Stimulated activated CD4-positive, alpha-beta T cell treated with anti-CD3 and anti-CD28 coated beads, Interleukin-12 subunit alpha, Interleukin-12 subunit beta, amount 100 ng/mL, for 48 hours (primary cell): ENCODE results near the gene KCNK1.

Source experiments
- DNase-seq, 3 donors: peaks; one replicate each; pipeline ENCODE4 v3.0.0-alpha.2; 2020; ENCODE audit warnings: low read depth in 2 of 3, low spot score in 1 of 3

Gene KCNK1

DNA sequence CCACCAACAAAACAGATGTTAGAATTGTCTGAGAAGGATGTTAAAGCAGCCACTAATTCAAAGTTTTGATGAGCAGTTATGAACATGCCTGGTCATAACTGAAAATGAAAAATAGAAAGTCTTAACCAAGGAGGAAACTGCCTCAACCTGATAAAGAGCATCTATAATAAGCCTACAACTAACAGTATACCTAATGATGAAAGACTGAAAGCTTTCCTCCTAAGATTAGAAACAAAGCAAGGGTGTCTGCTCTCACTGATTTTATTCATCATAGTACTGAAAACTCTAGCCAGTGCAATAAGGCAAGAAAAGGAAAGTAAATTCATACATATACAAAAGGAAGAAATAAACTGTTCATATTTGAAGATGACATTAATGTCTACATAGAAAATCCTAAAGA is 82.0 kb downstream of the KCNK1 start:
- DNase-seq, result no peak

DNA sequence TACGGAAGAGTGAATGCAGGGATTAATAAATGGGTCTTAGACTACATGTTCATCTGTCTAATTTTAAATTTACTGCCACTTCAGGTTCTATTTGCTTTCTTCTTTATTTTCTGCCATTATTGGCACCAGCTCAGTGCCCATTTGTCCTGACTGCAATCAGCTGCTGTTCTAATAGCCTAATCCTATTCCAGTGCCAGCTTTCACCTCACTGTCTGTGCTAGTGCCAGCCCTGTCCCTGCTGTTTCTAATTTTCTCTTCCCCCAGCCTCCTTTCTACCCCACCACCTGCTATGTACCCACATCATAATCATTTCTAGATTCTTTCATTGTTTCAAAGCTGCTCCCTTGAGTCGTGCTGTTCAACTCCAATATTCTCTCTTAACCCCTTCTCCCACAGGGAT is 86.4 kb downstream of the KCNK1 start:
- DNase-seq, result no peak

DNA sequence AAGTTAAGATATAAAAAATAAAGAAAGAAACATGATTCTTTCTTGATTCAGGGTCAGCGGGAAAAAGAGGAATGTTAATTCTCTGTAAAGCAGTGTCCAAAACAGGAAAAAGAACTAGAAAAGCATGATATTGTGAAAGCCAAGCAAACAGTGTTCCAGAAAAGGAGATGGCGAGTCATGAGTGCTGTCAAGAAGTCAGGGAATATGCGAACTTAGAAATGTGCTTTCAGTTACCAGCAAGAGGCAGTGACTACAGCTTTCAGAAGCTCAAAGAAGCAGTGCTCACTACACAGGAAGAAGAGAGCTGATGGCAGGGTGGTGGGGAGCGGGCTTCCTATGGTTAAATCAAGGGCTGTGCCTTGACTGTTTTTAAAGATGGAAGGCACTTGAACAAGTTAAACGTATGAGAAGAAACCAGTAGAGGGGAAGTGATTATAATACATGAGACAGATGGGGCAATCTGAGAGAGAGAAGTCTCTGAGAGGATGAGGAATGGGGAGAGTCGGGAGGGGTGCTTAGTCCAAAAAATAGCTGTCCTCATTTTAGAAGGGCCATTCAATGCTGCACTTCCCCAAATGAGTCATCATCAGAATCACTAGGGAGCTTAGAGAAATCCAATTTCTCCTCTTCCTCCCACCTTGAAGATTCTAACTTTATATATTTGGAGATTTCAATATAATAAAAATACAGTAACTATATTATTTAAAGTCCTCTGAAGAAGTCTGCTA is 90.4 kb downstream of the KCNK1 start:
- no peak for DNase-seq

DNA sequence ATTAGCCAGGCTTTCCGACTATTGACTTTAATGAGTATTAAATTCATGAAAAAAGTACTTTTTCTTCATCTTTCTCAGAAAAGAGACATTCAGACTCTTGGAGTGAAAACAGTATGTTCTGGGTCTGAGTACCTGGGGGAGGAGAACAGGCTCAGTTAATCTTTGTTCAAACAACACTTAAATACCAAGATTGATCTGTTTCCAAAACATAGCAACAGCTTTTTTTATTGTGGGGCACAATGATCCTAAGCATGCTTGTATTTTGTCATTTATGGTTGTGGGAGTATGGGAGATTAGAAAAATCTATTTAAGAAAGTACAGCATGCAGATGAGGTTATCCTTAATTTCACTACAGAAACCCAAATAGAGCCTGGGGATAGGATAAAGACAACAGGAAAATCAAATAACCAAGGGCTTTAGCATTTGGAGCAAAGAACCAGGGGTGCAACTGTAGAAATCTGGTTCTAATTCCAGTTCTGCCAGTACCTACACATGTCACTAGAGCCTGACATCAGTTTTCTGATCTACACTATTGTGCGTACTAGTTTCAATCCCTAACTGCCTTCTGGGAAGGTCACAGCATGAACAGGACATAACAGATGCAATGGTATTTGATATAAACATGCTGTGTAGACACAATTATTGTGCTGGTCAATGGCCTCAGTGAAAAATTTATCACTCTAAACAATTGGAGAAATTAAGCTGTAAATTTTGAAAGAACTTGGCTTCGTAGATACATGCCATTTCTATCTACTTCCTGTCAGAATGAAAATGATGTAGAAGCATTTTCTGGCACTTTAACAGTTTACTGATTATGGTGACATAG is 91.2 kb downstream of the KCNK1 start:
- no peak for DNase-seq

DNA sequence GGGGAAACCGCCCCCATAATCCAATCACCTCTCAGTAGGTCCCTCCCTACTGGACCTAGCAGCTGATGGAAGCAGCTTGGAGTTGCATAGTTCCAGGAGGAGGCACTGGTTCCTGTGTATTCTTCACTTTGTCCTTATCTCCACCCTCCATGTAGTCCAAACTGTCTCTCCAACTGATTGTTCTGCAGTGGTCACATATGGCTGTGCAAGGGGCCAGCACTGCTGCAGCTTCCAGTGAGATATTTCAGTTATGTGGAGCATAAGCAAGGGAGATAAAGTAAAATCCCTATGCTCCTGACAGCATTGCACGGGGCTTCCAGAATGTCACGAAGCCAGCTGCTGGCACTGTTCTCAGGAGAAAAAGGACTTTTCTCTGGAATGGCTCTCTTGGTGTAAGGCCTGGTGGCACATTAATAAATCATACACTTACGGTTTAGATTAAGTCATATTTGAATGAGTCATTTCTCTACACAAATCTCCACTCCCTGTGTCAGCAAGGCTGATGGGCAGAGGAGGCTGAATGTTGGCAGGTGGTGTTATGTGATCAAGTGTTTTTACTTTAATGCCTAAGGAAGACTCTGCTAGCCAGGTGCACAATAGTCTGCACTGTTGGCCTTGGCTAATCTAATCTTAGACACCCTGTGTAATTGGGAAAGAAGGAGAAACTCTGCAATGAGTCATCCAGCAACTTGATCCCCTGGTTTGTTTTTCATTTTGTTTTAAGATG is 93.4 kb downstream of the KCNK1 start:
- no peak for DNase-seq

DNA sequence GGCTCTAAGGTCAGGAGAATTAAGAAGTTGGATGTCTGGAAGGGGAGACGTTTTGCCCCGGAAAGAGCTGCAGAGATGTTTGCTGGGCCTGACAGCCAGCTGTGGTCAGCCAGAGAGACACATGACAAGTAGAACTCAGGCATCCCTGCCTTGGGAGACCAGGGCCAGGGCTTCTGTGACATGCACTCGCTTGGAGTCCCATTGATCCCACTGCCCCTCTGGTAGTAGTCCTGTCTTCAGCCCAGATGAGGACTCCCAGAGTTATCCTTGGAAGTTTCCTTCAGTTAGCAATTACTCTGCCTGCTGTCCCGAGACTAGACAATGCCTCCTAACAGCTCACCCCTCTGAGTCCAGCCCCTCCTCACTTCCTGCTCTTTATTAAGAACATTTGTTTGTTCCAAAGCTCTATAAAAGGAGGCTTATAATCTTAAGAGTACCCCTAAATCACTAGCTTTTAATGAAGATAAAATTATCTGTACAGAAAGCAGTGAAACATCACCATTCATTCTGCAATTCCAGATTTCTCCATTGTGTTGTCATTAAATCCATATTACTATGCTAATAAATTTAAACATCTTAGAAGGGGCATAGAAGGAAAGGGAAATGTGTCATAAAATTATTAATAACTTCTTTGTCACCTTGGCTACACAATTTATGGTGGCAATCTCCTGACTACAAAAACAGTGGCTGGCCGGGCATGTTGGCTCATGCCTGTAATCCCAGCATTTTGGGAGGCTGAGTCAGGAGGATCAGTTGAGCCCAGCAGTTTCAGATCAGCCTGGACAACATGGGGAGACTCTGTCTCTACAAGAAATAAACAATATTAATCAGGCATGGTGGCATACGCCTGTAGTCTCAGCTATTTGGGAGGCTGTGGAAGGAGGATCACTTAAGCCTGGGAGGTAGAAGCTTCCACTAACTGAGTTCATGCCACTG is 94.2 kb downstream of the KCNK1 start:
- no peak for DNase-seq

DNA sequence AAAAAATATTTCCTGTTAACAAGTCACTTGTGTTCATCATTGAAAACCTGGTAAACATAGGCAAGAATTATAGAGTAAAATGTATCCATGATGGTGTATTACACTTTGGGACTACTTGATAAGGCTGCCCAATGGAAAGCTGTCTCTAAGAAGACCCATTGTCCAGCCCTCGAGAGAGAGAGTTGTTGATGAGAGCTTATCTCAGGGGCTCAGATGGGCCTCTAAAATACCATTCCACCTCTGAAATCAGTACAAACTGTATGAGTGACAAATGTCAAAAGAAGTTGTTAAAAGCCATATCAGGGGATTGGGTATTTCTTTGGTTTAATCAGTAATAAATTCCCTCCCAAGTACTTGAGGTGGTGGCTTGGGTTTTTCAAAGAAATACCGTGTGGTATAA is 96.1 kb downstream of the KCNK1 start:
- no peak for DNase-seq

DNA sequence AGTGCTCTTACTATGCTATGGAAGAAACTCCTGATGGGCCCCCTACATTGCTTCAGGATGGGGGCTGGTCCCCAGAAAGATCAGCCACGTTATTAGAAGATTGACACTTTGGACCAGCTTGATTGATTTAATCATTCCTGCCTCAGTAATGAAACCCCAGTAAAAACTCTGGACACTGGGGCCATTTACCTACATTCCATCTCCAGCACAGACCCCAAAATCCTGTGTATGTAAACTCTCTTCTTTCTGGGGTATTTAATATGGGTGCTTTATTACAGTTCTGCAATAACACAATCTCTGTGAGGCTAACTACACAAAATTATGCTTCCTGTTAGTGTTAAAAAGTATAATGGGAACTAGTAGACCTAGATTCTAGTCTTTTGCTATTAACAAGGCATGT is 96.6 kb downstream of the KCNK1 start:
- DNase-seq, result no peak

DNA sequence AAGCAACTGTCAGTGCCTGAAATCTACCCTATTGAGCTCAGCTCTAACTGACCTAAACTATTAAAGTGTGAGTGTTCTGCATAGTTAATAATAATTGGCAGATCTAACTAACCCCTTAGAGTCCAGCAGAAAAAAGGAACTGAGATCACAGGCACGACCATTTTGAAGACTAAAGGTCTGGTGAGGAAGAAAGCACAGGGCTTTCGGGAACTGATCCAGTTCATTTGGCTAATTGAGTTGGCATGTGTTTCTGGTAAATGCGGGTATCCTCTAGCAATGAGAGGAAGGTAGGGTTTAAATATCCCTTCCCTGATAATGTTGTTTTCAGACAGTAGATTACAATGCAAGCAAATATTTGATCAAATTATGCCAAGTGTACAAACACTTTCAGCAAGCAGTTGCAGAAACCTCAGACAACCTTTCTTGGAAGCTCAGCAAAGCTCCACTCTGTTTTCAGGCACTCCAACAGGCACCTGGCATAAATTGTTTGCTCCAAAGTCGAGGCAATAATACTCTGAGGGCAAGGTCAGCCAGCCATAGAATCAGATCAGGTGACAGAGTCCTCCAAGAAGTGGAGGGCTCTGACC is 100.8 kb downstream of the KCNK1 start:
- no peak for DNase-seq

DNA sequence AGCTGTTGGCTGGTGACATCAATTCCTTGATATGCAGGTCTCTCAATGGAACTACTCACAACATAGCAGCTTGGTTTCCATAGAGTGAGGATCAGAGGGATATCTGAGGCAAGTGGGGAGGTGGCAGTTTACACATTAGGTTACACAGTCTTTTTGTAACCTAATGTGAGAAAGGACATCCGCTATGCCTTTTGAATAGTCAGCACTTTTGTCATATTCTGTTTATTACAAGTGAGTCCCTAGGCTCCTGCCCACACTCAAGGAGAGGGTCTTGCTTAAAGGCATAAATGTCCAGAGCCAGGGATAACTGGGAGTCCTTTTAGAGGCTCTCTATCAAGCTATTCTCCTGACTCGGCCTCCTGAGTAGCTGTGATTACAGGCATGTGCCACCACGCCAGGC is 104.2 kb downstream of the KCNK1 start:
- DNase-seq, result no peak

DNA sequence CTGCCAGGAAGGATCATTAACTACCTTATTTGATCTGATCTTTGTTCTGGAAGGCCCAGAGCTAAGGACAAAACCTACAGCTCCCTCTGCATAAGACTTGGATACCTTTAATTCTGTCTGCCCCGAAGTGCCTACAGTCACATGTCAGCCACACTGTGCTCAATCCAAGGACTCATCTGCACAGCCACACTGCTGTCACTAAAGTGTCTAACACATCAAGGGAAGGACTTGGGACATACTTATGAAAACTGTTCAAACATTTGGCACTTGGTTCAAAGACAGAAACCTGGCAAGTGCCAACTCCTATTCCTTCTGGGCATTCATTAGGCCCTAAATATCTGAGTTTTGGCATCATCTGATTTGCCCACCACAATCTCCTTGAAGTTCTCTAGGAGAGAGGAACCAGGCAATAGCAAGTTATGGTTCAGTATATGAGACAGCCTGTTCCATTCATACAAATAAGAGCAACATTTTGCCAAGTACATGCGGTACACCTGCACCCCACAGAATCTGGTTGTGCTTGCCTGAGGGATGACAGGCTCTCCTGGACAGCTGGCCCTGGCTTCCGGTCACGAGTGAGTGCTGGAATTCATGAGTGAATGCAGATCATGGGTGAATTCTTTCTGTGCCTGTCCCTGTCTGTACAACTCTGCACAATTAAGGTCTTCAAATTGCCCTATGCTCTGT is 105.9 kb downstream of the KCNK1 start:
- DNase-seq, result no peak

DNA sequence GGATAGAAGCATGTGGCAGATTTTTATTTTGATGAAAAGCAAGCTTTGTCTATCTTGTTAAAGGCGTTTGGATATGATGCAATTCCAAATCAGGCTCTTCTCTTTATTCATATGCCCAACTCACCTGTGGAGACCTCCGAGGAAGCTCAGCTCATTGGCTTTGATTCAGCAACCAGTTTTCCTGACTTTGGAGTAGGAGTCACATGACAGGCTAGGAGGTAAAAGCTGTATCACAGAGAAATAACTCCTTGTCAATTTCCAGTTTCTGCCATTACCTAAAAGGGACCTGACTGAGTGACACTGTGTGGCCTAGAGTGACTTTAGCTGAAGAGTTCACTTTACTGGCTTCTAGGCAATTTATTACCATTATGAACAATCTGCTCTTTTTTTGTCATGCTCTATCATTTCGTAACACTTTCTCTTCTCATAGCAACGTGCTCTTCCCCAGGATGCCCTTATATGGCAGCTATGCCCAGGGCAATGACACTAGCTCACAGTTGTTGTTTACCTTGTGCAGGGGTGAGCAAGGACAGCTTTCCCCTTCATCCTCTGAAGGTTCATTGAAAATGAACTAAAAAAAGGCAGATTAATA is 107.2 kb downstream of the KCNK1 start:
- DNase-seq, result no peak
